SJCRH30 (cell line): ENCODE results near the gene MLPH. TPM values are rescaled to one million over a fixed set of nuclear protein-coding genes. Genes with fewer than 3 reads are reported as not detected.

Experiments used
- DNase-seq, 2 experiments: peaks; one replicate each; pipeline ENCODE4 v3.0.0-alpha.2; 2015 to 2020
- H3K27ac ChIP-seq: fragments of 250-450 bp; sonication (Bioruptor Pico); 2 replicates; pipeline ENCODE4 v1.5.1; 2020; ENCODE audit warnings: mild to moderate bottlenecking, moderate library complexity
- H3K27me3 ChIP-seq: fragments of 250-450 bp; sonication (Bioruptor Pico); 2 replicates; pipeline ENCODE4 v1.5.1; 2020; ENCODE audit warnings: mild to moderate bottlenecking, moderate library complexity
- H3K36me3 ChIP-seq: fragments of 250-450 bp; sonication (Bioruptor Pico); 2 replicates; pipeline ENCODE4 v1.5.1; 2020; ENCODE audit warnings: mild to moderate bottlenecking, moderate library complexity
- H3K4me1 ChIP-seq: fragments of 250-450 bp; sonication (Bioruptor Pico); 2 replicates; pipeline ENCODE4 v1.5.1; 2020; ENCODE audit warnings: mild to moderate bottlenecking, moderate library complexity
- H3K4me3 ChIP-seq: fragments of 250-450 bp; sonication (Bioruptor Pico); 2 replicates; pipeline ENCODE4 v1.5.1; 2020; ENCODE audit warnings: mild to moderate bottlenecking, moderate library complexity
- H3K9me3 ChIP-seq: fragments of 250-450 bp; sonication (Bioruptor Pico); replicated peaks from 2 replicates; pipeline ENCODE4 v1.5.1; 2020; ENCODE audit warnings: mild to moderate bottlenecking, moderate library complexity
- total RNA-seq: library from RNA; depleted of rRNA; stranded (reverse); fragments of >200 nt; shearing (Covaris generic); gene quantifications from 2 replicates; pipeline ENCODE4 v1.2.3, GENCODE V29; 2014

MLPH gene
- total RNA-seq, 1 experiment from 2014 or later: 0.14 TPM

DNA sequence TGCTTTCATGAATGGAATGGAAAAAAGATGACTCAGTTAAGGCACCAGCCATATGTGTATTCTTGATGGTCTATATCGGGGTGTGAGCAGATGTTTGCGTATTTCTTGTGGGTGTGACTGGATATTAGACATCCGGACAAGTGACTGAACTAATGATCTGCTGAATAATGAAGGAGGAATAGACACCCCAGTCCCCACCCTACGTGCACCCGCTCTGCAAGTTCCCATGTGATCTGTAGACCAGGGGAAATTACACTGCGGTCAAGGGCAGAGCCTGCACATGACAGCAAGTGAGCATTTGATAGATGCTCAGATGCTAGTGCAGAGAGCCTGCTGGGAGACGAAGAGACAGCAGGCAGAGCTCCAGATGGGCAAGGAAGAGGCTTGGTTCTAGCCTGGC lies 66.9 kb downstream of the MLPH start:
- H3K27me3 ChIP-seq: 0 out of 2 replicates have a peak, but pooled peaks cover 2% of the 10 kb centered on the region
- peaks cover 9% of the 10 kb centered on the region; the same call in 1 of the 2 replicates for H3K4me1 ChIP-seq
- H3K4me3 ChIP-seq: no peak overlapping the region
- no peak for DNase-seq
- H3K36me3 ChIP-seq: no peaks in the 10 kb centered on the region
- no peak overlapping the region for H3K27ac ChIP-seq
- H3K9me3 ChIP-seq: peaks cover 14% of the 10 kb centered on the region; the same call in 1 of the 2 replicates

DNA sequence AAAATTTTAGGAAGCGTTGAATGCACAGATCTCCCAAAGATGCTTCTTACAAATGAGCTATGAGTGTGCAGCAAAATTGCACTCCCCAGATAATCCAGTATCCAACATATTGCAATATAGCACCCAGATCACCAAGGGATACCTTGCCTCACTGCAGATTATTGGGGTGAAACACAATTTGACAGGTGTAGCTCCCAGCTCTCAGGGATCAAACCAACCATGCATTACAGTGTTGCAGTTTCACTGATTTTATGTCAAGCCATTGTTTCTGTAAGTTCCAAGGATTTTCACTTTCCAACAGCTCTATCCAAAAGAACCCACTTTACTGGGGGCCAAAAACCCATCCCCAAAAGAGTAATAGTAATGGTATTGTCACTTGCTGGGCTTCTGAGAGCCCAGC lies 68.5 kb downstream of the MLPH start:
- Histone ChIP-seq H3K9me3 (peaks cover 14% of the 10 kb centered on the region; the same call in 1 of the 2 replicates), H3K4me3 (no peak overlapping the region), H3K36me3 (no peaks in the 10 kb centered on the region), H3K27me3 (no peaks in the 10 kb centered on the region), H3K4me1 (peaks cover 9% of the 10 kb centered on the region; the same call in 1 of the 2 replicates), H3K27ac (no peak overlapping the region)
- DNase-seq: no peak

DNA sequence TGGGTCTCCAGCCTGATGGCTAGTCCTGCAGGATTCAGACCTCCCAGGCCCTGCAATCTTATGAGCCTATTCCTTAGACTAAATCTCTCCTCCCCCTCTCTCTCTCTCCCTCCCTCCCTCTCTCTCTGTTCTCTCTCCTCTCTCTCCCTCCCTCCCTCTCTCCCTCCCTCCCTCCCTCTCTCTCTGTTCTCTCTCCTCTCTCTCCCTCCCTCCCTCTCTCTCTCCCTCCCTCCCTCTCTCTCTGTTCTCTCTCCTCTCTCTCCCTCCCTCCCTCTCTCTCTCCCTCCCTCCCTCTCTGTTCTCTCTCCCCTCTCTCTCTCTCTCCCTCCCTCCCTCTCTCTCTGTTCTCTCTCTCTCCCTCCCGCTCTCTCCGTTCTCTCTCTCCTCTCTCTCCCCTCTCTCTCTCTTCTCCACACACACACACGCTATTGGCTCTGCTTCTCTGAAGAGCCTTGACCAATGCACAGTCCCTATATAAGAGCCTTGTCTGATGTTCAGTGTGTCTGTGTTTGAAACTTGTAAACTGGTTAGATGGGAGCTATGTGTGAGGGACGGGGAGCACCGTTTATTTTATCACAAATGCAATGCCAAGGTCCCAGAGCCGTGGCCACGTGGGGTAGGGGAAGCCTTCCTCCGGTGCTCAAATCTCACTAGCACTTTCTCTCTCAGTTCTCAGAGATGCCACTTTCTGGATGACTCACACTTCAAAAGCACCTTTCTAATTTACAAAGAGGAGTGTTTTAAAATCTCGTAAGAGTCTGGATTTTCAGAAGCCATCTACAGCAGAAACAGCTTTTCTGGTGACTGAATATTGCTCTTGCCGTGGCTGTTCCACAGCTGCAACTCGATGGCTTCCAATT lies 70.0 kb downstream of the MLPH start:
- no peak overlapping the region for H3K27ac ChIP-seq
- no peaks in the 10 kb centered on the region for H3K27me3 ChIP-seq
- no peak overlapping the region for H3K4me3 ChIP-seq
- H3K9me3 ChIP-seq: peaks cover 14% of the 10 kb centered on the region; the same call in 1 of the 2 replicates
- peaks cover 9% of the 10 kb centered on the region; the same call in 1 of the 2 replicates for H3K4me1 ChIP-seq
- no peaks in the 10 kb centered on the region for H3K36me3 ChIP-seq
- DNase-seq: no peak

DNA sequence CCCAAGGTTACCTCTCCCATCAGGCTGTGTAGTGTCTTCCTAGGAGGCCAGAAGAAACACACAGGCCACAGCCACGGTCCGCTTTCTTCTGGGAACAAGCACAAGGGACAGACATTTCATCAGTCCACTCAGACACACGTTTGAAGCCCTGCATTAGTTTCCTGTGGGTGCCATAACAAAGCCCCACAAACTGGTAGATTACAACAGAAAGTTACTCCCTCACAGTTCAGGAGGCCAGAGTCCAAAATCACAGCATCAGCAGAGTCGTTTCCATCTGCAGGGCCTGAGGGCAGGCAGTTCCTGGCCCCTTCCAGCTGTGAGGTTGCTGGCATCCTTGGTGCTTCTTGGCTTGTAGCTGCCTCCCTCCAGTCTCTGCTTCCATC lies 70.6 kb downstream of the MLPH start:
- Histone ChIP-seq H3K9me3 (peaks cover 14% of the 10 kb centered on the region; the same call in 1 of the 2 replicates), H3K27me3 (no peaks in the 10 kb centered on the region), H3K36me3 (no peaks in the 10 kb centered on the region)

DNA sequence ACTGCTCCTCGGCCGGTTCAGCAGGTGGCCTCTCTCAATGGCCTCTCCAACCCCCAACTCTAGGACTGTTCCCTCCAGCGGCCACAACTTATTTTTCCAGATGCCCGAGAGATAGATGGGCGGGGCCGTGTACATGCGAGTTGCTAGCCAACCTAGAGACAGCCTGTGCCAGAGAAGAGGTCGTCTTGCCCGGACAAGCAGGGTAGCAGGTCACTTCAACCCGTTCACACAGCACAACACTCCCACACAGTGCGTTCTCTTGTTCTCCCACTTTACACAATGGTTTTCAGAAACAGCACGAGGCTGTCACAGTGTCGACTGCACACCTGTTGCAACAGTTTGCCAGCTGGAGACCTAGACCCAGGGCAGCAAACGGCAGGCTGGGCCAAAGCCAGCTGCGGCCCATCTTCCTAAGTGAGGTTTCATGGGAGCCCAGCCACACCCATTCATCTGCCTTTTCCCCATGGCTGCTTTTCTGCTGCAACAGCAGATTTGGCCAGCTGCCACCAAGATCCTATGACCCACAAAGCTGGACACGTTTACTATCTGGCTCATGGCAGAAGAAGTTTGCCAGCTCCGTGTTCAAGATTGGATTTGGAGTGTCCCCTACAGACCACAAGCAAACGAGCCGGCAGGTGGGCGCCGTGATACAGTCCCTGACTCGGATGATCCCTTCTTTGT lies 72.0 kb downstream of the MLPH start:
- peak; percentile 80 to 88 for DNase-seq
- no peak overlapping the region for H3K4me3 ChIP-seq
- peaks cover 9% of the 10 kb centered on the region; the same call in 1 of the 2 replicates for H3K4me1 ChIP-seq
- H3K27me3 ChIP-seq: no peaks in the 10 kb centered on the region
- H3K9me3 ChIP-seq: peaks cover 14% of the 10 kb centered on the region; the same call in 1 of the 2 replicates
- no peak overlapping the region for H3K27ac ChIP-seq
- no peaks in the 10 kb centered on the region for H3K36me3 ChIP-seq

More for the DNA sequence above, 70.6 kb downstream of the MLPH start:
- no peak for DNase-seq
- Histone ChIP-seq H3K4me3 (no peak overlapping the region), H3K27ac (no peak overlapping the region), H3K4me1 (peaks cover 9% of the 10 kb centered on the region; the same call in 1 of the 2 replicates)

DNA sequence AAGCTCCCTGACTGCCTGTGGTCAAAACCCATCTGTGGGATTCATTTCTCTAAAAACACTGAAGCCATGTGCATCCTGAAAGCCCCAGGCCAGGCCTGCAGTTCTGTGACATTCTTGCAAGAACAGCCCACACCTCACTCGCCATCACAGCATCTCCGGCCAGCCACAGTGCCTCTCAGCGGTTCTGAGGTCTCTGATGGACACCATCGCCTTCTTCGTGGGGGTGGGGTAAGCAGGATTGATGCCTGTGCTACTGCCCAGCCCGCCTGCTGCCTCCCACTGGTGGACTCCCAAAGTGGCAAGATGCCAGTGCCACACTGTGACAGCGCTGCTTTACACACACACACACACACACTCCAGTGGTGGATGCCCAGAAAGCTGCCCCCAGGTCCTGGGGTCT lies 74.2 kb downstream of the MLPH start:
- H3K9me3 ChIP-seq: peaks cover 12% of the 10 kb centered on the region
- H3K4me1 ChIP-seq: peaks cover 9% of the 10 kb centered on the region; the same call in 1 of the 2 replicates
- no peaks in the 10 kb centered on the region for H3K27me3 ChIP-seq
- no peak for DNase-seq
- H3K4me3 ChIP-seq: no peak overlapping the region
- H3K36me3 ChIP-seq: no peaks in the 10 kb centered on the region
- no peak overlapping the region for H3K27ac ChIP-seq

DNA sequence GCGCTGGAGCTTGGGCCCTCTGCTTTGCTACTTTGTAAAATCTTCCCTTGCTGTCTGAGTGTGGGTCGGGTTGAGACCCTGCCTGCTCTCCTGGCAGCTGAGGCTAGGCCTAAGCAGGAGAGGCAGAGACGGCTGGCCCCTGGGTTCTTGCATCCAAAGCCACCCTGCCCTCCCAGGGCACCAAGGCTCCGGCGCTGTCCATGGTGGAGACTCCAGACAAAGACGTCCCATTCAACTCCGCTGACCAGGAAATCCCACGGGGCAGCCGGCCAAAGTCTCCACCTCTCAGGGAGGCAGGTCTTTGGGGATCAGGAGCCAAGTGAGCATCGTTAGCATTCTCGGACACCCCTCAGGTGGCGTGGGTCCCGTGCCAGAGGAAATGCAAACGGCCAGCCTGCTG lies 76.8 kb downstream of the MLPH start:
- H3K4me3 ChIP-seq: no peak overlapping the region

DNA sequence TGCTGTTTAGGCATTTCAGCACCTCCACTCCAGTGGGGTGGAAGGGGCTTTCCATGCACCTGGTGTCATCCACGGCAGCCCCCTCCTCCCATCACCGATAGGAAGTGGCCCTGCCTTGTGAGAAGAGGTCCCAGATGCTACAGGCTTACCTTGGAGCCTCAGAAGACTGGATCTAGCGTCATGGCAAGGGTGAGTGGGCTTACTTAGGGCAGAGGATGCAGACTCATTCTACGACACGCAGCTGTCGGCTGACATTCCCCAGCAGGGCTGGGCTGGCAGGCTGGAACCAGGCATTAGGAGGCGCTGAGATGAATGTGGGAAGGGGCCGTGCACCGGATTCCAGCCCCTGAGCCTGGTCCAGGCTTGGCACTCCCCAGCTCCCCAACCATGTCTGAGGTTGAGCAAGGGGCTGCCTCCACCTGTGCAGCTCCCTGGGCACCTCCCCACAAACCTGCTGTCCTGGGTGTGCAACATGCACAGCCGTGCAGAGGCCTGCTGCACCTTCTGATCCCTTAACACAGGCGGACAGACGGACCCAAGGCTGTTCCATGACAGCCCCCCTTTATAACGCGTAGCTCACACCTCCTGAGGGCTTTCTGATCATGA lies 77.6 kb downstream of the MLPH start:
- no peak overlapping the region for H3K4me3 ChIP-seq
- H3K4me1 ChIP-seq: no peaks in the 10 kb centered on the region
- no peaks in the 10 kb centered on the region for H3K27me3 ChIP-seq
- H3K27ac ChIP-seq: no peak overlapping the region
- H3K36me3 ChIP-seq: no peaks in the 10 kb centered on the region
- no peak for DNase-seq
- H3K9me3 ChIP-seq: peaks cover 10% of the 10 kb centered on the region

More for the DNA sequence above, 76.8 kb downstream of the MLPH start:
- Histone ChIP-seq H3K36me3 (no peaks in the 10 kb centered on the region), H3K9me3 (peaks cover 10% of the 10 kb centered on the region), H3K27ac (no peak overlapping the region), H3K27me3 (no peaks in the 10 kb centered on the region), H3K4me1 (peaks cover 1% of the 10 kb centered on the region; the same call in 1 of the 2 replicates)
- peak; percentile 51 to 53 for DNase-seq

DNA sequence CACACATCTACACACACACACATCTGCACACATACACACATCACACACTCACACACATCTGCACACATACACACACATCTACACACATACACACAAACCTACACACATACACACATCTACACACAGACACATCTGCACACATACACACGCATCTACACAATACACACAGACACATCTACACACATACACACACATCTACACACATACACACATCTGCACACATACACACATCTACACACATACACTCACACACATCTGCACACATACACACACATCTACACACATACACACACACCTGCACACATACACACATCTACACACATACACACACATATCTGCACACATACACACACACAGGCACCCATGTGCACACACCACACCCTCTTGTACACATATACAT lies 78.9 kb downstream of the MLPH start:
- H3K9me3 ChIP-seq: peaks cover 10% of the 10 kb centered on the region
- H3K4me1 ChIP-seq: no peaks in the 10 kb centered on the region
- H3K36me3 ChIP-seq: no peaks in the 10 kb centered on the region
- DNase-seq: no peak
- no peak overlapping the region for H3K27ac ChIP-seq
- no peaks in the 10 kb centered on the region for H3K27me3 ChIP-seq
- no peak overlapping the region for H3K4me3 ChIP-seq

DNA sequence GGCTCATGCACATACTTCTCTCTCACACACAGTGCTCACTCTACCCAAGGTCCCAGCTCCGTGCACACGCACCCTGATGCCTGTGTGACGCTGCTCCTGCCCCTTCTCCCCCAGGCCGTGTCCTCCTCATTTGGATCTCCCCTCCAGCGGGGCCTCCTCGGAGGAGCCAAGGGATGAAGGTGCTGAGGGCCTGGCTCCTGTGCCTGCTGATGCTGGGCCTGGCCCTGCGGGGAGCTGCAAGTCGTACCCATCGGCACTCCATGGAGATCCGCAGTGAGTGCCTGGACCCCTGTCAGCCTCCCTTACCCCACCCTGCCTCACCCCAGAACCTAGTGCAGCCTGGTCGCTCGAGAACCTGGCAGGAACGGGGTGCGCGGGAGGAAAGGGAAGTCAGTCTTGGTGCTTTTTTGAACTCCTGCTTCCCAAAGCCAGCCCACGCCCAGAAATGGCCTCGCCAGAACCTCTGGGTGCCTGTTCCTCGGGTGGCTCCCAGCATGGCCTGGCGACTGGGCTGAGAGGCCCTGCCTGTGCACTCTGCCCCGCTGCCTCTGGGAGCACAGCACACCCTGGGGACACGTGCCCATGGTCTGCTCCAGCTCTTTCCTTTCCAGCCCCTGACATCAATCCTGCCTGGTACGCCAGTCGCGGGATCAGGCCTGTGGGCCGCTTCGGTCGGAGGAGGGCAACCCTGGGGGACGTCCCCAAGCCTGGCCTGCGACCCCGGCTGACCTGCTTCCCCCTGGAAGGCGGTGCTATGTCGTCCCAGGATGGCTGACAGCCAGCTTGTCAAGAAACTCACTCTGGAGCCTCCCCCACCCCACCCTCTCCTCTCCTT lies 79.6 kb downstream of the MLPH start, which contains the start of gene PRLH:
Gene PRLH, plus strand, starts transcription at position 174 of the 835 bp plus-strand sequence. Its CDS starts 0 bp downstream, at position 174.
- Histone ChIP-seq H3K27me3 (no peaks in the 10 kb centered on the region), H3K4me1 (no peaks in the 10 kb centered on the region), H3K4me3 (no peak within 1 kb of the TSS), H3K27ac (no peak within 1 kb of the TSS), H3K9me3 (peaks cover 10% of the 10 kb centered on the region), H3K36me3 (no peaks in the 10 kb centered on the region)
- DNase-seq: no peak

DNA sequence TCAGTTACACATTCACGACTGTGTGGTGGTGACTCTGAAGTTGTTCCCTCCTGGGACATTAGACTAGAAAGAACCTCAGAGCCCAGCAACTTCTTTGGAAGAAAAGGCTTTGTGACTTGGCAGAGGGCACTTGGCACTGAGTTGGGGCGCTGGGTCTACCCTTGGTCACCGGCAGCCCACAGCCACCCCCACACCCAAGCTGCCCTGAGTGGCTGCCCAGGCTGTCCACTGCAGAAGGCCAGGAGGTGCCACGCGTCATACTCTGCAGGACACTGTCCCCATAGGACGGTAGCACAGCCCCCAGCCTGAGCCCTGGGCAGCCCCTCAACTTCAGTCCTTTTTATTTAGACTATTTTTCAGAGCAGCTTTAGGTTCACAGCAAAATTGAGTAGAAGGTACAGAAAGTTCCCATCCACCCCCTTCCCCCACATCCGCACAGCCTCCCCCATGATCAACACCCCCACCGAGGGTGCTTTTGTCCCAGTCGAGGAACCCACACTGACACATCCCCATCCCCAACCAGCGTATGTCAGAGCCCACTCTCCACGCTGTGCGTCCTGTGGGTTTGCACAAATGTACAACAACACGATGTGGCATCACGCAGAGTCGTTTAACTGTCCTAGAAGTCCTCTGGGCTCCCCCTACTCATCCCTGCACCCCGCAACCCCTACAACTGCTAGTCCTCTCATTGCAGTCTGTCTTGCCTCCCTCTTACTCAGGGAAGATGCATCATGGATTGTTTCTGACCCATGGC lies 80.4 kb downstream of the MLPH start:
- Histone ChIP-seq H3K27ac (no peak overlapping the region), H3K9me3 (peaks cover 10% of the 10 kb centered on the region), H3K36me3 (no peaks in the 10 kb centered on the region), H3K27me3 (no peaks in the 10 kb centered on the region), H3K4me1 (peaks cover 4% of the 10 kb centered on the region), H3K4me3 (no peak overlapping the region)
- DNase-seq: no peak

DNA sequence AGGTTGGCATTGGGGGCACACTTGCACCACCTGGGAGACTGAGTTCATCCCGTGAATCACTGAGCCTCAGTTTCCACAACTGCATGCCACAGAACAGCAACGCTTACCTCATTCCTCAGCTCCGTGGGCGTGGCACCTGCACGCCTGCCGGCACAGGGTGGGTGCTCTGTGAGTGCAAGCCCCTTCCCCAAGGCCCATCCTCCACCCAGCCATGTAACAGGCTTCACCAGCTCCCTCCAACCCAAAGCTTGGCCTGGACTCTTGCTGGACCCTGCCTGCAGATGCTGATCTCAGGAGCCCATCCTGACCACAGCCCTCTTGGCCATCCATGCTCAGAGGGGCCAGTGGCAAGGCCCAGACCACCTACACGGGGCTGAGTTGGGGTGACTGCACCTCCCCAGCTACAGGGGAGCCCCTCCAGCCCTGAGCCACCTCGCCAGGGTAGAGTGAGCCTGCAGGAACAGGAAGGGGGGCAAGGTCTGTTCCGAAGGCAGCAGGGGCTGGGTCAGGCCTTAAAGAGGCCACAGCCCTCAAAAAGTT lies 81.1 kb downstream of the MLPH start:
- DNase-seq: no peak
- peaks cover 10% of the 10 kb centered on the region for H3K9me3 ChIP-seq
- no peaks in the 10 kb centered on the region for H3K27me3 ChIP-seq
- peaks cover 8% of the 10 kb centered on the region for H3K4me1 ChIP-seq
- no peaks in the 10 kb centered on the region for H3K36me3 ChIP-seq
- no peak overlapping the region for H3K27ac ChIP-seq
- no peak overlapping the region for H3K4me3 ChIP-seq

DNA sequence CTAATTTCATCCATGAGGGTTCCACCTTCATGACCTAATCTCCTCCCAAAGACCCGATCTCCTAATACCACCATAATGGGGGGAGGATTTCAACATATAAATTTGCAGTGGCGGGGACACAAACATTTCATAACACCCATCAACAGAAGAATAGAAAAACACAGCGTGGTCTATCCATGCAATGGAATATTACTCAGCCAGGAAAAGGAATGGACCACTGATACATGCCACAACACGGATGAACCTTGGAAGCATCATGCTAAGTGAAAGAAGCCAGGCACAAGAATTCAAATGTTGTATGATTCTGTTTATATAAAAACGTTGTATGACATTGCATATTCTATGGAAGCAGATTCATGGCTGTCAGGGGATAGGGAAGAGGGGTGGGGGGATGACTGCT lies 82.0 kb downstream of the MLPH start:
- Histone ChIP-seq H3K4me1 (peaks cover 8% of the 10 kb centered on the region), H3K9me3 (peaks cover 10% of the 10 kb centered on the region), H3K36me3 (no peaks in the 10 kb centered on the region), H3K27me3 (no peaks in the 10 kb centered on the region), H3K27ac (no peak overlapping the region), H3K4me3 (no peak overlapping the region)
- no peak for DNase-seq
